ENCODE results near the gene MAN2B2. TPM values are rescaled to one million over a fixed set of nuclear protein-coding genes. Genes with fewer than 3 reads are reported as not detected.
A peak's percentile ranks its signal among the peaks of the same experiment; 100 is the strongest.

The MAN2B2 gene
- total RNA-seq, 1 donor from 2014 or later: 4.7 TPM

- no peaks in the 10 kb centered on the region for H3K36me3 ChIP-seq (ENCODE audit: control insufficient read depth, insufficient read depth, low read length)
- TF ChIP-seq, protein P1, sequence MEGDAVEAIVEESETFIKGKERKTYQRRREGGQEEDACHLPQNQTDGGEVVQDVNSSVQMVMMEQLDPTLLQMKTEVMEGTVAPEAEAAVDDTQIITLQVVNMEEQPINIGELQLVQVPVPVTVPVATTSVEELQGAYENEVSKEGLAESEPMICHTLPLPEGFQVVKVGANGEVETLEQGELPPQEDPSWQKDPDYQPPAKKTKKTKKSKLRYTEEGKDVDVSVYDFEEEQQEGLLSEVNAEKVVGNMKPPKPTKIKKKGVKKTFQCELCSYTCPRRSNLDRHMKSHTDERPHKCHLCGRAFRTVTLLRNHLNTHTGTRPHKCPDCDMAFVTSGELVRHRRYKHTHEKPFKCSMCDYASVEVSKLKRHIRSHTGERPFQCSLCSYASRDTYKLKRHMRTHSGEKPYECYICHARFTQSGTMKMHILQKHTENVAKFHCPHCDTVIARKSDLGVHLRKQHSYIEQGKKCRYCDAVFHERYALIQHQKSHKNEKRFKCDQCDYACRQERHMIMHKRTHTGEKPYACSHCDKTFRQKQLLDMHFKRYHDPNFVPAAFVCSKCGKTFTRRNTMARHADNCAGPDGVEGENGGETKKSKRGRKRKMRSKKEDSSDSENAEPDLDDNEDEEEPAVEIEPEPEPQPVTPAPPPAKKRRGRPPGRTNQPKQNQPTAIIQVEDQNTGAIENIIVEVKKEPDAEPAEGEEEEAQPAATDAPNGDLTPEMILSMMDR (IDR thresholded peaks at IDR 0.05; ENCODE audit: insufficient read depth, low read length, severe bottlenecking): peak; percentile 80
- DNase-seq (ENCODE audit: low read depth) (peak; percentile 39), FAIRE-seq (no peak)
- no peak overlapping the region for H3K4me3 ChIP-seq (ENCODE audit: low read depth, low read length)
- no peaks in the 10 kb centered on the region for H3K27me3 ChIP-seq (ENCODE audit: control insufficient read depth, insufficient read depth, low read length)
These were observed 28.1 kb upstream of the MAN2B2 start for GRCh38 chr4:6546681-6547447.

GRCh38 chr4:6548201-6548881 lies 26.6 kb upstream of the MAN2B2 start:
- Histone ChIP-seq H3K4me3 (ENCODE audit: low read depth, low read length) (no peak overlapping the region), H3K27me3 (ENCODE audit: control insufficient read depth, insufficient read depth, low read length) (no peaks in the 10 kb centered on the region), H3K36me3 (ENCODE audit: control insufficient read depth, insufficient read depth, low read length) (no peaks in the 10 kb centered on the region)
- peak; percentile 36 for FAIRE-seq
- TF ChIP-seq, protein P1 (IDR thresholded peaks at IDR 0.05; ENCODE audit: insufficient read depth, low read length, severe bottlenecking): peak; percentile 74
- DNase-seq (ENCODE audit: low read depth): peak; percentile 41

DNA sequence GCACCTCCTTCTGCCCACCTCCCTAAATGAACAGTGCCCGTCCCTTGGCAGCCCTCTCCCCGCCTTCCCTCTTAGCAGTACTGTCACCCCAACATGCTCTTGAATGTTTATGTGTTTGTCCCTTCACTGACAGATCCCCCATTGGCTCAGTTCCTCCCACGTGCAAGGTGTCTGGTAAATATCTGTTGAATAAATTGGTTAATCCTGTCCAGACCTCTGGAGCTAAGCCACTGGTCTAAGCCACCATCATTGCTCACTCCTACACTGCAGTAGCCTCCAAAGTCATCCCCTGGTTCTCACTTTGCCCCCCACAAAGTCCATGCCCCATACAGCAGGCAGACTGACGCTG lies 26.1 kb upstream of the MAN2B2 start:
- H3K36me3 ChIP-seq (ENCODE audit: control insufficient read depth, insufficient read depth, low read length): no peaks in the 10 kb centered on the region
- no peaks in the 10 kb centered on the region for H3K27me3 ChIP-seq (ENCODE audit: control insufficient read depth, insufficient read depth, low read length)
- FAIRE-seq (peak; percentile 58), DNase-seq (ENCODE audit: low read depth) (no peak)
- TF ChIP-seq, protein P1 (IDR thresholded peaks at IDR 0.05; ENCODE audit: insufficient read depth, low read length, severe bottlenecking): no peak
- no peak overlapping the region for H3K4me3 ChIP-seq (ENCODE audit: low read depth, low read length)

GRCh38 chr4:6549445-6549844 lies 25.5 kb upstream of the MAN2B2 start:
- FAIRE-seq: no peak
- no peaks in the 10 kb centered on the region for H3K27me3 ChIP-seq (ENCODE audit: control insufficient read depth, insufficient read depth, low read length)
- no peak for DNase-seq (ENCODE audit: low read depth)
- no peak overlapping the region for H3K4me3 ChIP-seq (ENCODE audit: low read depth, low read length)
- no peaks in the 10 kb centered on the region for H3K36me3 ChIP-seq (ENCODE audit: control insufficient read depth, insufficient read depth, low read length)
- TF ChIP-seq, protein P1 (IDR thresholded peaks at IDR 0.05; ENCODE audit: insufficient read depth, low read length, severe bottlenecking): no peak

DNA sequence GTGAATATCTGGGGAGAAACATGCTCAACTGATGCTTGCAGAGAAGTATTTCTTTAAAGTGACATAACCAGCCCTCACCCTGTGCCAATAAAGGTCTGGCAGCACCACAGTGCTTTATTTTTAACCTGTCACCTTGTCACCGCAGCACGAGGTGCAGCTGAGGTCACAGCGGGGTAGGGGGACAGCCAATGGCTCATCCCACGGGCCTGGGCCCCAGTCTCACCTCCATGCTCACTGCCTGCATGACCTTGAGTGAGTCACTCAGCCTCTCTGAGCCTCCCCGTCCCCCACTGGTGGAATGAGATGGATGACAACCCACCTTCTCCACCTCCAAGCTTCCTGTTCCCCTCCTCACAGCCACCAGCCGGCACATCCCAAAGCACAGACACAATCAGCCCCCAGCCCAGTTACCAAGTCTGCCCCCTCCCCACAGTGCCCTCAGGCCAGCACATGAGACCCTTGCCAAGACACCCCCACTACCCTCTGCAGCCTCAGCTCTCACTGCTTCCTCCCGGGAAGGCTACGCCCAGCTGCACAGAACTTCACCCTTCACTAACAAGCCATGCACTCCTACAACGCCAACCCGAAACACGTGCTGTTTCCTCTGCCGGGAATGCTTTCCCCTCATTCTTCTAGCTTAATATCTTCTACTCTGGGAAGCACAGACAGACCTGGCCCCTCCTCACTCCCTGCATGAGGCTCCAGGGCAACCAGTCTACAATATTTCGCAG lies 24.9 kb upstream of the MAN2B2 start:
- Histone ChIP-seq H3K4me3 (ENCODE audit: low read depth, low read length) (no peak overlapping the region), H3K36me3 (ENCODE audit: control insufficient read depth, insufficient read depth, low read length) (no peaks in the 10 kb centered on the region), H3K27me3 (ENCODE audit: control insufficient read depth, insufficient read depth, low read length) (no peaks in the 10 kb centered on the region)
- DNase-seq (ENCODE audit: low read depth): no peak
- no peak for FAIRE-seq
- TF ChIP-seq, protein P1 (IDR thresholded peaks at IDR 0.05; ENCODE audit: insufficient read depth, low read length, severe bottlenecking): no peak
